ENCODE results near the gene AFF3.

Gene AFF3

DNA sequence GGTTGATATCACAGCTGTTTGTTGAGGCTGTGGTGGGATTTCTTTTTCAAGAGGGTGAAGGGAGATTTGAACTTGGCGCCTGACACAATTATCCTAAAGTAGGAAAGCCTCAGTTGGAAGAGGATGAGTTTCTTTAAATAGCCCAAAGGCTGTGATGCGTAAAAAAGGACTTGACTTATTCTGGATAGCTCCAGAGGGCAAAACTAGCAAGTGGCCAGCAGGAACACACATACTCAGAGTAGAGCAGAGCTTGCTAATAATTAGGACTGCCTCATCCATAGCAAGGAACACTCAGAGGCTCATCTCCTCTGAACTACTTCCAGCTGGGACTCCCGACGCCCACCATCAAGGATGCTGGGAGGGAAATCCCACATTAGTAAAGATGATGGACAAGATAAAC, 74.0 kb downstream of the AFF3 start:
- DNase-seq (ENCODE audit: low read depth) = no peak

DNA sequence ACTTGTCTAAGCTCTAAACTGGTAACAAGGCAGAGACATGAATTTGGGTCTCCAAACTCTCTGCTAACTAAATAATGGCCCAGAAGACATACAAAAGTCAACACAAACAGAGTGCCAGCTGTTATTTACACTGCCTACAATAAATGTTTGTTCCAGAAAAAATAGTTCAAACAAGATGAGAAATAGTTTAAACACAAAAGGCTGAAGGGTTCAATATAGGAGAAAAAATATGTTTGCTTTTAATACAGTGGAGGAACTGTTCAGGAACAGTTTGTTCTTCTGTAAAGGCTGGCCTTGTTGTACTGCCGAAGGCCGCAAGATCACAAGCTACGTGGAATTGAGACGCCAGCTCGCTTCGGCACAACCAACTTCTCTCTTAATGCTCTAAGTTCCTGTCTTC, 74.6 kb downstream of the AFF3 start:
- no peak for DNase-seq (ENCODE audit: low read depth)

DNA sequence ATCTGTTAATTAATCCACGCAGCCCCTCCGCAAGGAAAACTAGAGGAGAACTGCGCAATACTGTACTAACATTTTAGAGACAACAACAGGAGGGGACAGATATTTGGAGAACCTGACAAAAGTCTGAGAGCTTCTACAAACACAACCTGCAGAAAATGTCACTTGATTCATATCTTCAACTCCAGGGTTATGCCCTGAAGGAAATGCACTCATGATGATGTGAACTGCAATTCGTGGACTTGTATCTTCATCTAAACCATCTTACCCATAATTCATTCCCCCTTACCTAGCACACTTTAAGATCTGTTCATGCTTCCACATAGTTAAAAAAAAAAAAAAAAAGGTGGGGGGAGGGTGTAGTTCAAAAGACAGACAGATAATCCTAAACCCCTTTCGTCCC, 75.5 kb downstream of the AFF3 start:
- no peak for DNase-seq (ENCODE audit: low read depth)

- DNase-seq (ENCODE audit: low read depth) = no peak
These were observed 76.1 kb downstream of the AFF3 start for GRCh38 chr2:100066246-100066645.

DNA sequence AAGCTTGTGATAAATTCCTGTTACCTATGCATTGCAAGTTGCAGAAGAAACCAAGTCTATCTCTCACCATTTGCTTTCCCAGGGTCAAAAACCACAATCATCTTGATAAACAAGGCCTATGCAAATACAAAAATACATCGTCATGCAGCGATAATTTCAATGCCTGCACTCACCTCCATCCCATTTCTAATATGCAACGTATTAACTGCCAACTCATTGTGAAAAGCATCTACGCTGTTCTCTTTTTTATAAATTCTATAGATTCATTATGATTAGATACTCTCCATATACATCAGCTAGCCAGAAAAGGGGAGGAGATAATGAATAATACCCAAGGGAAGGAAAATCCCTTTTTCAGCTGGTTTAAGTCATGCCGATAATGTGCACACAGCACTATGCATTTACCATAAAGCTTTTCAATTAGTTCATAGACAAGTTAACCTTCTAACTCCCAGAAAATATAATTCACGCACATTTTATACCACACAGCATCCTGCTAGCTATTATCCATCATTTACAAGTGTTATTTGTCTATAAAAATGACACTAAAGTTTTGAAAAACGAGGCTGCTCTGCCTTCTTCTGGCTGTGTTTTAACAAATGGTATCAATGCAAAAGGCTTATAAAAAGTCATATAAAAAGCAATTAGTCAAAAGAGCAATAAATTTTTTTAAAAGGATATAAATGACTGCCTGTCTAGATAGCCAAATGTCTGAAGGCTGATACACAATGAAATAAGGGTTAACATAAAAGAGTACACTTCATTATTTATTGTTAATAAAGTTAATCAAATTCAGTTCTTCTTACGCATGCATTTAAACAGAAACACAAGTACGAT, 77.6 kb downstream of the AFF3 start:
- DNase-seq (ENCODE audit: low read depth) = no peak

DNA sequence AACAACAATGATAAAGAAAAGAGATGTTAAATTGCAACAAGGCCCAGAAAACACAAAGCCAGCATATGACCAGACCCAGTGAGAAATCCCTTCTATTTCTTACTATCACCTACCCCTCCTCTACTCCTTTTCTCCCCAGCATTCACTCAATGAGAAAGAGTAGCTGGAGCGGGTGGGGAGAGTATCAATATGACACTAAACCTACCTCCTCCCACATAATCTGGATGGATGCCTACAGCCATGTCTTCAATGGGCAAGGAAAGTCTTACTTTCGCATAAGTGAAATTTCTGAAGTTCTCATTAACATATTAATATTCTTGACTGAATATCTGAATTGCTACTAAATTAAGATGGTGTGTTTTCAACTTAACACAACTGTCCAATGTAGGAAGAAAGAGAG, 78.2 kb downstream of the AFF3 start:
- no peak for DNase-seq (ENCODE audit: low read depth)

GRCh38 chr2:100063459-100063953, 78.9 kb downstream of the AFF3 start:
- no peak for DNase-seq (ENCODE audit: low read depth)

DNA sequence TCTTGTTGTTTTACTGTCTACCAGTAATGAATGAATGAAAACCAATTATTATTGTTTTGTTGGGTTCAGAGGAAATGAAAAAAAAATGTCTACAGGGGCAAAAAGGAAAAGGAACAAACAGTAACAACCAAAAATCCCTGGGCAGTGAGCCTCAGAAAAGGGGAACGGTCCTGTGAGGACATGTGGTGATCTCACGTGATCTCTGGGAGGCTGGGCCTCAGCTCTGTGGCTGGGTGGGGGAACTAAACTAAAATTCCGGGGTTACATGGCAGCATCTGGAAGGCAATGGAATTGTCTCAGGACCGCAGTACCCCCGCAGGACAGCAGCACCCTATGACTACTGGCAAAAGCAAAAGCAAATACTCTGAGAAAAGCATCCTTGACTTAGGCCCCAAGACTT, 80.1 kb downstream of the AFF3 start:
- DNase-seq (ENCODE audit: low read depth) = no peak

DNA sequence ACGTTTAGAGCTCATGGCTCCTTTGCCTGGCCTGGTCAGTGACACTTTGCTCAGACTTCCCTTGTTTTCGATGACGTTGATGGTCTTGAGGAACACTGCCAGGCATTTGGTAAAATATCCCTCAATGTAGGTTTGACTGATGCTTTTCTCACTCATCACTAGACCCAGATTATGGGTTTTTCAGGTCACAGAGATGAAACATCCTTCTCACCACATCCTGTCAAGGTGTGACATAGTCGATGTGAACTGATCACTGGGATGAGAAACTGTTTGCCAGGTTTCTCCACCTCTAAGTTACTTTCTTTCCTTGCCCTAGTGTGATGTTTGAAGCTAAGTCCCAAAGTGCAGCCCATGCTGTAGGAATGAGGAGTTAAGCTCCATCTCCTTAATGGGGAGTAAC, 81.5 kb downstream of the AFF3 start:
- no peak for DNase-seq (ENCODE audit: low read depth)

- DNase-seq (ENCODE audit: low read depth) = no peak
These were observed 82.8 kb downstream of the AFF3 start for GRCh38 chr2:100059638-100060037.

- no peak for DNase-seq (ENCODE audit: low read depth)
These were observed 84.5 kb downstream of the AFF3 start for GRCh38 chr2:100057901-100058261.

GRCh38 chr2:100054426-100054825, 88.0 kb downstream of the AFF3 start:
- no peak for DNase-seq (ENCODE audit: low read depth)

- no peak for DNase-seq (ENCODE audit: low read depth)
These were observed 89.1 kb downstream of the AFF3 start for GRCh38 chr2:100053087-100053885.

DNA sequence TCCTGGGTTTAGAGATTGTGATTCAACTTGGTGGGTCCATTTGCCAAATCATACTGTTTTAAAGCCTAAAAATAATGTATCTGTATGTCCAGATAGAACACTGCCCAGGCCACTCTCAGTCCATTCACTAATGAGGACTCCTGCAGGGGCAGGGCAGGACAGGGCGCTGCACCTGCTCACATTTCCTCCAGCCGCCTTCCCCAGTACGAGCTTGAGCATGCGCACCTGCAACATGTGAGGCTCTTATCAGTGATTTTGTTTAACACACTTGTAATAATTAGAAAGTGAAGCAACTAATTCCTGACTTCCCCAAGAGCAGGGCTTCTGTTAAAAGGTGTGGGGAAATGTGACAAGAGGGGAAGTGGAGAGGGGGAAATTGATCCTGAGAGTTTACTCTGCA, 89.7 kb downstream of the AFF3 start:
- DNase-seq (ENCODE audit: low read depth) = no peak

DNA sequence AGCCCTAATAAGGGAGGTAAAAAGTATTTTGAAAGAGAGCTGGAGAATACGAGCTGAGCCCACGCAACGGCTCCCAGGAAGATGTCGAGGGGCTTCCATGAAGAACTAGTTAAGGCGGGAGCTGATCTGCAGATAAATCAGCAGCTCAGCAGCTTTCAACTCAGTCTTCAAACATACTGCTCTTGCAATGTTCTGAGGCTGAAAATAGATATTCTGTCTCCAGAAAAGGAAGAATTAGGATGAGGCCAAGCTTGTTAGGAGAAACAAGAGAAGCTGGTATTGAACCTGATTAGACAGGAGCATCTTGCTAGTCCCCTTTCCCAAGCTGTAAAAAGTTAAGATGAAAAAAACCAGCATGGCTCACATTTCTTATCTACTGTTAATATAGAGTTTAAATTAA, 91.1 kb downstream of the AFF3 start:
- DNase-seq (ENCODE audit: low read depth) = no peak

- no peak for DNase-seq (ENCODE audit: low read depth)
These were observed 91.7 kb downstream of the AFF3 start for GRCh38 chr2:100050685-100051084.

- DNase-seq (ENCODE audit: low read depth) = no peak
These were observed 95.1 kb downstream of the AFF3 start for GRCh38 chr2:100046961-100047947.

GRCh38 chr2:100045000-100045399, 97.4 kb downstream of the AFF3 start:
- DNase-seq (ENCODE audit: low read depth) = no peak

- no peak for DNase-seq (ENCODE audit: low read depth)
These were observed 98.5 kb downstream of the AFF3 start for GRCh38 chr2:100043891-100044255.

DNA sequence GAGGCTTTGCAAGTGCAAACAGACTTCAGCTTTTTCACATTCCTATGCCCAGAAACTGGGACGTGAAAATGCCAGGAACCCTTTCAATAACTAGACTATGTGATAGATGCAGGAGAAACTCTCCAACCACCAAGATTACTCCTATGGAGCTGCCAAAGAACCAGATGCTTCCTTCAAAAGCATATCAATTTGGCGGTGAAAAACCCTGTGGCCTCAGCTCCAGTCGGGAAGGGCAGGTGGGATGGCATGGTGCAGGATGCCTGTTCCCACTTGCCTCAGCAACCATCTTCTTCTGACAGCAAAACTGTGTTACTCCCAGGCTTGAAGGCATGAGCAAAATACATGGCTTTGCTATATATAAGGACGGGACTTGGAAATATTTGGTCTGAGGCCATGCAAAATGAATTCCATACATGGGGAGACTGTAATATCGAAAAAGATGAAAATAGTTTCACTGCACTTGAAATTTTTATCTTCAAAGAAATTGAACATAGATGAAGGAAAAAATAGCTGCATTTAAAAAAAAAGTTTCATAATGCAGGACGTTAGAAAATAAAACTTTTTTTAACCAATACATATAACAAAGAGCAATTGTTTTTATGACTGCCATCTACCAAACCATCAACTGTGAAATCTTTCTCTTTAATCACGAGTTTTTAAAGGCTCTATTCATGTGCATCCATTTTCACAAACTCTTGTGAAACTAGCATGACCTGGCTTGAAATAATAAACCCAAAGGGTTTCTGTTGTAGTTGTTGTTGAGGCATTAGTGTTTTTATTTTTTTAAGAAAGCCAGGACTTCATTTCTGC, 99.1 kb downstream of the AFF3 start:
- no peak for DNase-seq (ENCODE audit: low read depth)

DNA sequence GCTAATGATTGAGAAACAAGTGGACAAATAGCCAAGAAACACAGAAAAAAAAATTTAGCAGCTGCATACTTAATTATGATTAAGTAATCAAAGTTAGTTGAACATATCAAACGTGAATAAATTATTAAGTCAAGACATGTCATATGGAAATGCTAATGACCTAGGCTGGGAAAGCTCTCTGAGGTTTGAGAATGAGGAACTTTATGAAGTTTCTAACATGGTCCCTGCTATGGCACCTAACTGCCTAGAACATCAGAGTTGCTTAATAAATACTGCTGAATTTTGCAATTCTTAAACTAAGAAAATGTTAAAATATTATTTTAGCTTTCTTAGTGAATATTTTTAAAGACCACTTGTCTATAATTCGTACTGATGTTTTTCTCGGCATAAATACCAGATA, 99.8 kb downstream of the AFF3 start:
- no peak for DNase-seq (ENCODE audit: low read depth)
